Measurements from ENCODE around the gene CCDC106. TPM values are rescaled to one million over a fixed set of nuclear protein-coding genes. Genes with fewer than 3 reads are reported as not detected.

The CCDC106 gene
- total RNA-seq, 4 donors from 2014 or later = 1.8 to 24.1 (median 8.4) TPM

DNA sequence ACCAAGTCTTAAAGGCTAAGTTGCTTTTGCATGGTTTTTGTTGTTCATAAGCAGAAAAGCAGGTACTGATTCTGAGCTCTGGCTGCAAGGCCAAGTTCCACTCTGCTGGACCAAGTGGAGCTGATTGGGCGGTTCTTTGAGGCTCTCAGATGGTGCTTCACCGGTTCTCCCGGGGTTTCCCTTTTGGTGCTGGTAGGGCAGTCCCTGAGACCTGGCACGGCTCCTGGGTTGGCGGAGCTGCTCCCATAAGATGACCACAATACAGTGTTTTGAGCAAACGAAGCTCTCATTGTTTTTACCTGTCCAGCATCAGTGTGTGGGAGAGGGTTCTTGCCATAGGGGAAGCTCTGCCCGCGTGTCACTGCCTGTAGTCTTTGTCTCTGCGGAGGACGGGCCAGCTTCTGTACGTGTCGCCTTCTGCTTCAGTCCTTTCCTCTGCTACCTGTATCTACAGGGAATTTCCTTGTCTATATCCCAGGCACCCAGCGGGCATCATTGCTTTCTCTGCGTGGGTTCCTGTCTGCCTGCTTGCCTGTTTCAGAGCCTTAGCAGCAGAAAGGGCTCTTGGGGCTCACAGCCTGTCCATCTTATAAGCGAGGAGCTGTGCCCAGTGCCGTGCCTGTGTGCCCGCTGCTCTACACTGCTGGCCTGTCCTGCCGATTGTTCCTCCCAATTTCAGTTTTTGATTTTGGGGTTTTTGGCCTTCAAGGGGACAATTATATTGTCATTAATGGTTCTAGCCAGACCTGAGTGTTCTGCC, 9.2 kb downstream of the CCDC106 start:
- TF ChIP-seq, protein P1, sequence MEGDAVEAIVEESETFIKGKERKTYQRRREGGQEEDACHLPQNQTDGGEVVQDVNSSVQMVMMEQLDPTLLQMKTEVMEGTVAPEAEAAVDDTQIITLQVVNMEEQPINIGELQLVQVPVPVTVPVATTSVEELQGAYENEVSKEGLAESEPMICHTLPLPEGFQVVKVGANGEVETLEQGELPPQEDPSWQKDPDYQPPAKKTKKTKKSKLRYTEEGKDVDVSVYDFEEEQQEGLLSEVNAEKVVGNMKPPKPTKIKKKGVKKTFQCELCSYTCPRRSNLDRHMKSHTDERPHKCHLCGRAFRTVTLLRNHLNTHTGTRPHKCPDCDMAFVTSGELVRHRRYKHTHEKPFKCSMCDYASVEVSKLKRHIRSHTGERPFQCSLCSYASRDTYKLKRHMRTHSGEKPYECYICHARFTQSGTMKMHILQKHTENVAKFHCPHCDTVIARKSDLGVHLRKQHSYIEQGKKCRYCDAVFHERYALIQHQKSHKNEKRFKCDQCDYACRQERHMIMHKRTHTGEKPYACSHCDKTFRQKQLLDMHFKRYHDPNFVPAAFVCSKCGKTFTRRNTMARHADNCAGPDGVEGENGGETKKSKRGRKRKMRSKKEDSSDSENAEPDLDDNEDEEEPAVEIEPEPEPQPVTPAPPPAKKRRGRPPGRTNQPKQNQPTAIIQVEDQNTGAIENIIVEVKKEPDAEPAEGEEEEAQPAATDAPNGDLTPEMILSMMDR (IDR thresholded peaks at IDR 0.05; ENCODE audit: low read depth) = no peak

DNA sequence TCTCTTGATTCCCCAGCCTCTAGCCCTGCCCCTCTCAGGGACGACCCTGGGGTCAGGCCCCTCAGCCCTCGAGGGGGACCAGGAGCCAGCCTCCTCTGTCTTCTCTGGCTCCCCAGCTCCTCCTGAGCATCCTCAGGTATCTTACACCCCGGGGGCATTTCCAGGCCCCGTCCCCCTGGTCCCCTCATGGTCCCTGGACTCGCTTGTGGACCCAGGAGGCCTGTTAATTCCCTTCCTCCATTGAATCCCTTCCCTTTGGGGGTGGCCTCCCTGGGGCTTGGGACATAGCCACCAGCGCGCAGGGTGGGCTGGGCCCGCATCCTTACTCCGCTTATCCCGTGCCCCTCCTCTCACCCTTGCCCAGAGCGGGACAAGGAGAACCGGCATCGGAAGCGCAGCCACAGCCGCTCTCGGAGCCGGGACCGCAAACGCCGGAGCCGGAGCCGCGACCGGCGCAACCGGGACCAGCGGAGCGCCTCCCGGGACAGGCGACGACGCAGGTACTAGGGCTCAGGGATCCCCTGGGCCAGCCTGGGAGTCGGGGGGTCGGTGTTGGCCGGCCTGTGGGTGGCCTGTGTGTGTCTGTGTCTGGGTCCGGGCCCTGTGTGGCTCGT, 10.9 kb downstream of the CCDC106 start:
- TF ChIP-seq, protein P1 (IDR thresholded peaks at IDR 0.05; ENCODE audit: low read depth) = no peak

DNA sequence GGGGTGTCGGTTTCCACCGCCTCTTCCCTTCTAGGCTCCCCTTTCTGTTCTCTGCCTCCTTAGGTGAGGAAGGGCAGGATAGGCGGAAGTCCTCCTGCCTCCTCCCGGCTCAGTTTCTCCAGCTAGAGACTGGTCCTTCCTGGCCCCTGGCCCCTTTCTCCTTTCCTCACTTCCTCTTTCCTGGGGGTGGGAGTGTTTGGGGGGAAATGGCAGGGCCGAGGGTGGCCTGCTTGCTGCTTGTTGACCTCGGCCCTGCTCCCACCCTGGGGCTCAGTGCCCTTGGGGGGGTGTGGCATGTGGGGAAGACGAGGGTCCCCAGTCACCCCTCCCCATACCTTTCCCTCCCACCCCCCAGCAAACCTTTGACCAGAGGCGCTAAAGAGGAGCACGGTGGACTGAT, 11.8 kb downstream of the CCDC106 start:
- TF ChIP-seq, protein P1 (IDR thresholded peaks at IDR 0.05; ENCODE audit: low read depth) = no peak

DNA sequence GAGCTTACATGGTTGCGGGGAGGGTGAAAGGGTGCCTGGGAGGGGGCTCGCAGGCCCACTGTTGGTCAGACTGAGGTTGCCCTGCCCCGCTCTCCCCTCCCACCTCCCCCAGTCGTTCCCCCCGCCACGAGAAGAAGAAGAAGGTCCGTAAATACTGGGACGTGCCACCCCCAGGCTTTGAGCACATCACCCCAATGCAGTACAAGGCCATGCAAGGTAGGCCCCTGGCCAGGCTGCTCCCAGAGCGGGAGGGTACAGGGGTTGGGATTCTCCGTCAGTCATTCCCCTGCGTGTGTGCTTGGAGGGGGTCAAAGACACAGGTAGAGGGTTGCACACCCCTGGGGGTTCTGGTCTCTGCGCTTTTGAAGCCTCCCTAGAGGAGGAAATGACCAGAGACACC, 12.4 kb downstream of the CCDC106 start:
- TF ChIP-seq, protein P1 (IDR thresholded peaks at IDR 0.05; ENCODE audit: low read depth) = no peak

DNA sequence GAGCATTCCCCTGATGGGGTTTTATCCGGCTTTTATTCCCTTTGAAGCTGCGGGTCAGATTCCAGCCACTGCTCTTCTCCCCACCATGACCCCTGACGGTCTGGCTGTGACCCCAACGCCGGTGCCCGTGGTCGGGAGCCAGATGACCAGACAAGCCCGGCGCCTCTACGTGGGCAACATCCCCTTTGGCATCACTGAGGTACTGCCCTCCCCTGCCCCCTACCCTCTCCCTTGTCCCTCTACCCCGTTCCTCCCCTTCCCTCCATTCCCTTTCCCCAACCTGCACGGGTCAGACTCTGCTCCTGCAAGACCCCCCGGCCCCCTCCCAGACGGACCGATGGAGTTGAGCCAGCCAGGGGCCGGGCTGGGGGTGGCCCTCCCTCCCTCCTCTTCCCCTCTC, 13.0 kb downstream of the CCDC106 start:
- TF ChIP-seq, protein P1 (IDR thresholded peaks at IDR 0.05; ENCODE audit: low read depth) = no peak

DNA sequence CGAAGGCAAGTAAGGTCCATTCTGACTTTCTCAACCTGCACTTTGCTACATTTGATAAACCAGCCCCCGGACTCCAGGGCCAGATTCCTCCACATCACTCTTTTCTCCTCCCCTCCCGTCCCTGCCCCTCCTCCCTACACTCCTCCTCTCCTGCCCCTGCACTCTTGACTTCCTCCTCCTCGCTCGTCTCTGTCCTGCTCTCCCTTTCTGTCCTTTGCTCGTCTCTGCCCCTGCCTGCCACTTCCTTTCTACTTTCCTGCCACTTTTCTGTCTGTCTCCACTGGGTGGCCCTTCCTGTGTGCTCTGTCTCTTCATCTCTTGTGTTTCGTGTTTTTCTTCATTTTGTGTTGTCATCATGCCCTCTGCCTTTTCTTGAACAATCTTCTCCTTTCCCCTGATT, 13.8 kb downstream of the CCDC106 start:
- TF ChIP-seq, protein P1 (IDR thresholded peaks at IDR 0.05; ENCODE audit: low read depth) = no peak

DNA sequence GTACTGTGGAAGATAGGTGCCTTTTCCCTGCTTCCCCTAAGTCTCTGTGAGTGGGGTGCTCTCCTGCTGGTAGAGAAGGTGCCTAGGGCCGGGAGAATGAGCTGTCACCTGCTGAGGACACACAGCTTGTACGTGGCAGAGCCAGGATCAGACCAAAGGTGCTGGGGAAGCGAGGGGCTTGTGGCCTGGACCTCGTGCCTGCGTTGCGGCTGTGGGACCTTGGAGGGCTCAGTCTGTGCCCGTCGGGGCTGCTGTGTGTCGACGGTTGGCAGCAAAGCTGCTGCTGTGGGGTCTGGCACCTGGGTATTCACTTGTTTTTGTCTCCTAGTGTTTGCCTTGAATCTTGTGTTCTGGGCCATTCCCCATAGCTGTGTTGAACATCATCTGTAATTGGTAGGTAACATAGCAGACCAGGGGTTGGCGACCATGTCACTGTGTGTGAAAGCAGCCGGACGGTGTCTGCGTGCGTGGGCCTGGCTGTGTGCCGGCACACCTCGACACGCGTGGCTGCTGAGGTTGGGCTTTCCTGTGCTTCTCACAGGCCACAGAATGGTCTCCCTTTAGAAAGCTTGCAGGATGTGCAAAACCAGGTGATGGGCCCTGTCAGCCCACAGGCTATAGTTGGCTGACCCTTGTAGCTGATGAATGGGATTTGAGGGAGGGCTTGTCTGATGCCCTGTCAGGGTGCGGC, 16.0 kb downstream of the CCDC106 start:
- TF ChIP-seq, protein P1 (IDR thresholded peaks at IDR 0.05; ENCODE audit: low read depth) = no peak

Data from subcutaneous adipose tissue (tissue), 4 donors.